Stimulated activated memory B cell treated with anti-CD40 and anti-IgM and Interleukin-4, amounts not matched to agents 10 μg/mL and 1 μg/mL and 100 μg/mL, for 72 hours (primary cell): ENCODE data around the gene DPP10.
A peak's percentile ranks its signal among the peaks of the same experiment; 100 is the strongest.

Experiments
- ATAC-seq: fragments of 150-1000 bp; cut with Tn5 transposase; 2 replicates; pipeline ENCODE4 v1.10.0; 2021
- H3K27ac Mint-ChIP-seq: one replicate; pipeline ENCODE4 v1.8.0; 2022; ENCODE audit warnings: mild to moderate bottlenecking, mixed read lengths
- H3K27me3 Mint-ChIP-seq: one replicate; pipeline ENCODE4 v1.8.0; 2022; ENCODE audit warnings: mixed read lengths
- H3K36me3 Mint-ChIP-seq: one replicate; pipeline ENCODE4 v1.8.0; 2022; ENCODE audit warnings: mixed read lengths
- H3K4me1 Mint-ChIP-seq: one replicate; pipeline ENCODE4 v1.8.0; 2022; ENCODE audit warnings: mixed read lengths
- H3K4me3 Mint-ChIP-seq: one replicate; pipeline ENCODE4 v1.8.0; 2022; ENCODE audit warnings: mild to moderate bottlenecking, moderate library complexity, mixed read lengths
- H3K9me3 Mint-ChIP-seq: one replicate; pipeline ENCODE4 v1.8.0; 2022; ENCODE audit warnings: mixed read lengths

Gene DPP10

DNA sequence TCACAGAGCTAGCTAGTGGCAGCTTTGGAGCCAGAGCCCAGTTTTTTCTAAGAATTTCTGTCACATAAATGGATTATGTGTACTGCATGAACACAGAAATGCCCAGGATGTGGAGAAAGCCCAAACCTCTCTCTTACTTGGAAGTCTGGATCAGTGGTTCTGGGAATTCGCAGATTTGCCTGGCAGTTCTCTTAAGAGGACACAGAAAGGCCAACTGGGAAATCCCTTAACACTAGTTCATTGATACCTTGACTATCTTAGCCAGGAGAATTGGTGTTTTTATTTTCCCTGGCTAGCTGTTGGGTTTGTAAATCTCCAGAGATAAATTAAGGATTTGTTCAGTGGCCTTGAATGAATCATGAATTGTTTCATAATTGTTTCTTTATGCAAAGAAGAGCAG lies 95.3 kb downstream of the DPP10 start:
- H3K4me1 Mint-ChIP-seq: peaks cover 13% of the 10 kb centered on the region
- H3K36me3 Mint-ChIP-seq: no peaks in the 10 kb centered on the region
- no peak overlapping the region for H3K4me3 Mint-ChIP-seq
- H3K27ac Mint-ChIP-seq: no peak overlapping the region
- peaks cover 28% of the 10 kb centered on the region for H3K27me3 Mint-ChIP-seq
- no peak for ATAC-seq
- H3K9me3 Mint-ChIP-seq: no peaks in the 10 kb centered on the region

DNA sequence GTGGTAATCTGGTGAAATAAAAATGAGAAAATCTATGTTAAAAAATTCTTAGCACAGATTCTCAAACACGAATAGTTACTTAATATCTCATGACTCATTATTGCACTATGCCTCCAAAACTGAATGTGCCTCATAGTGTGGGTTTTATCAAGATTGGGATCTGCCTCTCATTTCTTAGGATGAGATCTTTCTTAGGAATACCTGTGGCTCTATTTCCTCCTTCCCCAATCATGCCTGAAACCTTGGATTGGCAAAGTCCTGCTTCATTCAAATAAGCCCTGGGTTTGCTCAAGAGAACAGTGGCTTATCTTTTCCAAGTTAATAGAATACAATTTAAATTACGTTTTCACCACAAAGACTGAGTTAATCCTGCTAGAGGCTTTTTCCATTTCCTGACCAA lies 100.3 kb downstream of the DPP10 start:
- ATAC-seq: no peak
- Mint-ChIP-seq H3K36me3 (no peaks in the 10 kb centered on the region), H3K4me1 (no peaks in the 10 kb centered on the region), H3K27me3 (peaks cover 23% of the 10 kb centered on the region), H3K9me3 (no peaks in the 10 kb centered on the region), H3K4me3 (no peak overlapping the region), H3K27ac (no peak overlapping the region)

DNA sequence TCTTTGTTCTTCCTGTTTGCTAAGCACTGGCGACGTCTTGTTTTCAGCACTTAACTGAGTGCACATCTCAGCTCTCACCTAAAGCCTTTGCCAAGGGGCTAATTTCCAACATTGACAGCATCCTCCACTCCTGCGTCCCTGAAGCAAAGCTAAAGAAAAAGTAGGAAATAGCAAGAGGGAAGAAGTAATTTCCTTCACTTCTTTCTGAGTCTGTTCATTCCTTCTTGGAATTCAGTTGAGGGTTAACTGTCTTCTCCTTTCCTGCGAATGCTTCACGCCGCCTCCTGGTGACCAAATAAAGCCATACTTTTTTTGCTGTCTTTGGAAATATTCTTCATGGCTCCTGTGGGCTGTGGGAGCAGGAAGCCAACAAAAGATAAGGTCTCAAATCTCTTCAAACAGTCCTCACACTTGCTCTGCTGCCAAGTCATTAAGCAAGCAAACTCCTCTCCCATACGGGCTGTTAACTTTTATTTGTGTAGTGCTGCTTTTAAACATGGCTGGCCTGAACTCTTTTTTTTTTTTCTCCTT lies 100.9 kb downstream of the DPP10 start:
- Mint-ChIP-seq H3K4me3 (no peak overlapping the region), H3K27me3 (peaks cover 28% of the 10 kb centered on the region), H3K36me3 (no peaks in the 10 kb centered on the region), H3K4me1 (no peaks in the 10 kb centered on the region), H3K27ac (no peak overlapping the region), H3K9me3 (no peaks in the 10 kb centered on the region)
- ATAC-seq: no peak

DNA sequence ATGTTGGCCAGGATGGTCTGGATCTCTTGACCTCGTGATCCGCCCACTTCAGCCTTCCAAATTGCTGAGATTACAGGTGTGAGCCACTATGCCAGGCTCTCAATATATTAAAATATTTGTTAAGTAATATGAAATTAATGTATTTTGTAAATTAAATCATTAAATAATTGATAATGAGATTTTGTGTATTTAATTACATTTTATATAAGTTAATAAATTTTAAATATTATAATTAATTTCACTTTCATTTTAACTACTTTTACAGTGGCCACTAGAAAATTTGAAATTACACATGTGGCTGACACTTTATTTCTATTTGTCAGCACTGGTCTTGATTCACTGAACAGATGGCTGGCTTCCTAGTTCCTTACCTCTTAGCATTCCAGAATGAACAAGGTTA lies 102.6 kb downstream of the DPP10 start:
- ATAC-seq: no peak
- Mint-ChIP-seq H3K36me3 (no peaks in the 10 kb centered on the region), H3K27ac (no peak overlapping the region), H3K27me3 (peaks cover 38% of the 10 kb centered on the region), H3K9me3 (no peaks in the 10 kb centered on the region), H3K4me1 (no peaks in the 10 kb centered on the region), H3K4me3 (no peak overlapping the region)

DNA sequence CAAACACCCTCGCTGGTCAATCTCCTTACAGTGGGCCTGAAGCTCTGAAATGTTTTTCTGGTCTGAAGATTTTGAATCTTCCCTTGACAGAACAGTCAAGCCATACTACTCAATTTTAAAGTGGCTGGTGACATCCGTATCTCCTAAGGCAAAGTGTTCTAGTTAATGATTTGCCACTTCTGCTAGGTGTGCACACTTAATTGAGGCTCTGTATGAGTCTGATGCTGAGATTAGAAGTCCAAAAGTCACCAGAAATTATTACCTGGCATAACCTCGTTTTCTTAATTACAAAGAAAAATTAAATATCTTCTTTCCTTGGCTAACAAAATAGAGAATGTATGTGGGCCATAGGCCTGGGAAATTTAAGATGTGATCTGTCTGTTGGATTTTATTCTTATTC lies 104.1 kb downstream of the DPP10 start:
- no peaks in the 10 kb centered on the region for H3K9me3 Mint-ChIP-seq
- no peak overlapping the region for H3K4me3 Mint-ChIP-seq
- peaks cover 38% of the 10 kb centered on the region for H3K27me3 Mint-ChIP-seq
- no peak overlapping the region for H3K27ac Mint-ChIP-seq
- H3K4me1 Mint-ChIP-seq: no peaks in the 10 kb centered on the region
- no peaks in the 10 kb centered on the region for H3K36me3 Mint-ChIP-seq
- no peak for ATAC-seq

DNA sequence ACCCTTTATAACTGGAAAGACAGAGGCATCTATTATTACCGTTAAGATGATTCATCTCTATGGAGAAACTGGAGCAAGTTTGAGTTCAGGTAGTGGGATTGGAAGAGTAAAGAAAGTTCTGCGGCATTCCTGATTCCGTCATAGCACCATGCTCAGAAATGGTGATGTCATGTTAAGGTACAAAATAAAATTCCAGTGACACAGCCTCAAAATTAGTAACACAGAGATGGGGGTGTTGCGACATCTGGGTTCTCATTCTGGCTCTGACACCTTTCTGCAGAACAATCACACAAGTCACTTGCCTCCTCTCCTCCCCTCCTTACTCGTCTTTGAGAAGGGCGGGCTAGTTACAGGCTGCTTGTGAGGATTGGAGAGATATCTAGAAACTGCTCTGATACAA lies 105.7 kb downstream of the DPP10 start:
- Mint-ChIP-seq H3K4me3 (no peak overlapping the region), H3K36me3 (no peaks in the 10 kb centered on the region), H3K9me3 (no peaks in the 10 kb centered on the region), H3K4me1 (no peaks in the 10 kb centered on the region), H3K27me3 (peaks cover 44% of the 10 kb centered on the region), H3K27ac (no peak overlapping the region)
- ATAC-seq: no peak

DNA sequence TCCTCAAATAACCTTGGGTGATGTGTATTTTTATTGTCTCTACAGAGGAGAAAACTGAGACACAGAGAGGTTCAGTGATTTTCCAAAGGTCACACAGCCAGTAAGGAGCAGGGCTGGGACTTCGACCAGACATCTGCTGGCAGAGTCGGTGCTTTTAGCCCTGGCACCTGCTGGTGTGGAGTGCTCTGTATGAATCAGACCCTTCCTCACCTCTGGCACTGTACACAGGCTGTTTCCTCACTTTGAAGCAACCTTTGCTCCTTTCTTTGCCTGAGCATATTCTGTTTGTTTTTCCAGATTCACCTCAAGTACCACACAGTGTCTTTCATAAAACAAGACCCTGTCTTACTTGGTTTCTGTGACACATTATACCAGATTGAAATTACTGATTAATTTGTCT lies 107.9 kb downstream of the DPP10 start:
- no peak for ATAC-seq
- Mint-ChIP-seq H3K4me1 (no peaks in the 10 kb centered on the region), H3K36me3 (no peaks in the 10 kb centered on the region), H3K27ac (no peak overlapping the region), H3K4me3 (no peak overlapping the region), H3K9me3 (no peaks in the 10 kb centered on the region), H3K27me3 (peaks cover 39% of the 10 kb centered on the region)

DNA sequence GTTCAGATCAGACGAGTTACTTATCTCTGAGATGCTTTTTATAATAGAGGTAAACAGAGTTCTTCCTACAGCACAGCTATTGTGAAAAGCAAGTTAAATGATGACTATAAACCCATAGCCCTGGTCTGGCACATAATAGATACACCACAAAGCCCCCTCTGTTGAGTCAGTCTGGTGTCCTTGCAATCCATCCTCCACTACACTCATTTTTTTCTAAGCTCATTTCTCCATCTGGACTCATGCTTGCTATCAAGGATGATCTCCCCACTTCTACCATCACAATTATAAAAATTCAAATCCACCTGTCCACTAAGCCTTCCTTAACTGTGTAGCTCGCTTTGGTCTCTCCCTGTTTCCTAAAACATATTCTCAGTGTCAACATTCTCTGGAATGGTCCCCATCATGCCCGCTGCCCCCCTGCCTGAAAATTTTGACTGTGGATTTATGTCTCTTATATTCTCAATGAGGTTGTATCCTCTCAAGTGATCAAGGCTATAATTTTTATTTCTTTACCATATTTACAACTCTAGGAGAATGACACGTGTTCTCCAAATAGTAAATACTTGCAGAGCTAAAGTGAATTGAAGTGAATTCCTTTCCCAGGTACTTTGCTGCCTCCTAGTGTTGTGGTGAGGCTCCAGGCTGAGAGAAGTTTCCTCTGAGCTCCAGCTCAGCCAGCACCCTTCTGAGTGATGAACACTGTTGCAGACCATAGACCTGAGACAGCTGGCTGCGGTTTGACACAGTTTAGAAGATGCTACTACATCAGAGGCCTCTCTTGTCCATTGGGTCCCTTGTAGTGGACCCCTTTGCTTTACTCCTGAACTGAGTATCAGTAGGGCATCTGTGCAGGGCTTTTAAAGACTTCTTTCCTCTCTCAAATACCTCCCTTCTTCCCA lies 108.7 kb downstream of the DPP10 start:
- ATAC-seq: peak; percentile 42
- Mint-ChIP-seq H3K27me3 (peaks cover 46% of the 10 kb centered on the region), H3K27ac (no peak overlapping the region), H3K9me3 (no peaks in the 10 kb centered on the region), H3K36me3 (no peaks in the 10 kb centered on the region), H3K4me1 (no peaks in the 10 kb centered on the region), H3K4me3 (no peak overlapping the region)

DNA sequence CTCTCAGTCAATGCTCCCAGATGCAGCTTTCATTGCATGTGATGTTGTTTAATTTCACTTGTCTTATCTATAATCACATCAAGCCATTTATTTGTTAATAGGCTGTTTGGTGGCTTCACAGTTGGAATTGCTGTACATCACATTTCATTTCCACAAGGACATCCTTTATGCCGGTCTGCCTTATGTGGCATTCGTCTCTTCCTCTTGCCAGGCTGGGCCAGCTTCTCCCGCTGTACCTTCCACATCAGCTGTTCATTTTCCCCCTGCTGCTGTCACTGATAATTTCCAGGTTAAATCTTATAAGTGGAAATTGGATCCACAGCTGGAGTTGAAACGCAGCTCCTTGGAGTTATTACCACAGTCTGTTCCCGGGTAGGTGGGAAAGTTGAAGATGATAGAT lies 110.6 kb downstream of the DPP10 start:
- ATAC-seq: no peak
- H3K27ac Mint-ChIP-seq: no peak overlapping the region
- no peak overlapping the region for H3K4me3 Mint-ChIP-seq
- peaks cover 40% of the 10 kb centered on the region for H3K27me3 Mint-ChIP-seq
- H3K4me1 Mint-ChIP-seq: no peaks in the 10 kb centered on the region
- H3K36me3 Mint-ChIP-seq: no peaks in the 10 kb centered on the region
- H3K9me3 Mint-ChIP-seq: no peaks in the 10 kb centered on the region

DNA sequence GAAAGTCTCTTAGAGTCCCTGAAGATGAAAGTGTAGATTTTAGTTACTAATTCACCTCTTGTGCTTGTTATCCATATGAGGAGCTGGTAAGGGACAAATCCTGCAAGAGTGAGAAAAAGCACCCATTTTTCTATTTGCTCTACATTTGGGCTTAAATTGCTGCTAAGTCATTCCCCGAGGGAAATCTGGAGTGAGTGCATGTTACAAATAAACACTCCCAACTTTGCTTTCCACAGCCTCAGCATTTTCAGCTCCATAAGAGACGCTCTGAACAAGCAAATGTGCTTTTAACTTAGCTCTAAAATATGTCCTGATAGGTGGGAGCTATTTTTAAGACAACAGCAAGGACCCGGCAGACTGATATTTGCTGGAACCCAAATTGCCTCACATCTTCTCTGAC lies 126.7 kb downstream of the DPP10 start:
- H3K4me1 Mint-ChIP-seq: no peaks in the 10 kb centered on the region
- H3K36me3 Mint-ChIP-seq: no peaks in the 10 kb centered on the region
- H3K4me3 Mint-ChIP-seq: no peak overlapping the region
- no peak for ATAC-seq
- no peak overlapping the region for H3K27ac Mint-ChIP-seq
- H3K9me3 Mint-ChIP-seq: no peaks in the 10 kb centered on the region
- peaks cover 8% of the 10 kb centered on the region for H3K27me3 Mint-ChIP-seq

DNA sequence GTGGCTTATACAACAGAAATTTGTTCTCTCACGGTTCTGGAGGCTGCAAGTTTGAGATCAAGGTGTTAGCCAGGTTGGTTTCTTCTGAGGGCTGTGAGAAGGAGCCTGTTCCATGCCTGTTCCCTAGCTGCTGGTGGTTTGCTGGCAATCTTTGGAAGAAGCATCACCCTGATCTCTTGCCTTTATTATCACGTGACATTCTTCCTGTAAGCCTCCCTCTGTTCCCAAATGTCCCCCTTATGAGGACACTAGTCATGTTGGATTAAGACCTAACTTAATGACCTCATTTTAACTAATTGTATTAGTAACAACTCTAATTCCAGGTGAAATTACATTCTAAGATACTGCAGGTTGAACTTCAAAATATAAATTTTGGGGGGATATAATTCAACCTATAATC lies 135.2 kb downstream of the DPP10 start:
- H3K27me3 Mint-ChIP-seq: peaks cover 11% of the 10 kb centered on the region
- no peak overlapping the region for H3K4me3 Mint-ChIP-seq
- H3K27ac Mint-ChIP-seq: no peak overlapping the region
- H3K9me3 Mint-ChIP-seq: no peaks in the 10 kb centered on the region
- no peaks in the 10 kb centered on the region for H3K36me3 Mint-ChIP-seq
- no peaks in the 10 kb centered on the region for H3K4me1 Mint-ChIP-seq
- no peak for ATAC-seq

DNA sequence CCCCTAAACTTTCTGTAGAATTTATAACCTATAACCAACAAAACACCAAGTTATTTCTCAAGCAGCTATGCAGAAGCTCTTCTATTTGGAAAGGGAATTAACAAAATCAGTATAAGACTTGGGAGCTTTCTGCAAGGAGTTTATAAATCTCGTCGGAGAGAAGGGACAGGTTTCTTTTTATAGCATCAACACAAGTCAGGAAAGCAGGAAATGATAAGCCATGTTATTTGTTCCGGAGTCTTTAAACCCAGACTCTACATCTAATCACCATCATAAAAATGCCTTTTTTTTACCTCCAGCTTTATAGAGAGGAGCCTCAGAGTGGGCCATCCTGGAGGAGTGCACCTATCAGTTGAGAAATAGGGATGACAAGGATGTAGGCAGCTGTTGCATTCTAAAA lies 137.1 kb downstream of the DPP10 start:
- peaks cover 8% of the 10 kb centered on the region for H3K27me3 Mint-ChIP-seq
- no peak overlapping the region for H3K4me3 Mint-ChIP-seq
- no peaks in the 10 kb centered on the region for H3K9me3 Mint-ChIP-seq
- H3K36me3 Mint-ChIP-seq: no peaks in the 10 kb centered on the region
- no peaks in the 10 kb centered on the region for H3K4me1 Mint-ChIP-seq
- H3K27ac Mint-ChIP-seq: no peak overlapping the region
- no peak for ATAC-seq

DNA sequence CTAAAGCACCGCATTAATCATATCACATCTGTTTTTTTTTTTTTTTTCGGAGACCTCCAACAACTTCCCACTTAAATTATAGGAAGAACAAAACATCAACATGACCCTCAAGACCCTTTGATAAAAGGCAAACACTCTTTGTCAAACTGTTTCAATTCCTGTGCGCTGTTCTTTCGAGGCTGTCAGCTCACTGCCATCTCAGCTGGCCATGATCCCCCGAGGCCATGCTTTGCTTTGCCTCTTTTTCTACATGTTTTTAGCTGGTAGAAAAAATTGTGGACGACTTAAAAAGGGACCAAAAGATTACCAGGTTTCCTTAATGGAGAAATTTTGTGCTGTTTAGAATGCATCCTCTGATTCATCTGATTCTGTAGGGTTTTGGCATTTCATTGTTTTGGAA lies 138.2 kb downstream of the DPP10 start:
- H3K27ac Mint-ChIP-seq: no peak overlapping the region
- H3K27me3 Mint-ChIP-seq: no peaks in the 10 kb centered on the region
- no peaks in the 10 kb centered on the region for H3K4me1 Mint-ChIP-seq
- H3K4me3 Mint-ChIP-seq: no peak overlapping the region
- no peak for ATAC-seq
- no peaks in the 10 kb centered on the region for H3K9me3 Mint-ChIP-seq
- no peaks in the 10 kb centered on the region for H3K36me3 Mint-ChIP-seq

DNA sequence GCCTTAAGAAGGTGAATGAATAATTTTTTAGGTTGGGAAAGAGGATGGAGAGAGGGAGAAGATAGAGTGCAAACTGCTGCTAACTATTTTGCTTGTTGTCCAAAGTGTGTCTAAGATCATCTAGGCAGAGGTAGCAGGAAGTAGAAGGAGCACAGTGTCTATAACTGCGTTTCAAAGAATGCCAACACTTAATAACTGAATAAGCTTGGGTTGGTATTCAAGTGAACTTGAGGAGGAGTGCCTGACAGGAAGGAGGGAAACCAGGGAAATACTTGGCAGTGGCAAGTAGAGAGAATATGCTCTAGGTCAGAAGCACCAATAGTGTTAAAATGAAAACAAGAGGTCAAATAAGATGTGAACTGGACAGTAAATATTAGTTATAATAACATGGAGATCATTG lies 155.9 kb downstream of the DPP10 start:
- no peak overlapping the region for H3K4me3 Mint-ChIP-seq

DNA sequence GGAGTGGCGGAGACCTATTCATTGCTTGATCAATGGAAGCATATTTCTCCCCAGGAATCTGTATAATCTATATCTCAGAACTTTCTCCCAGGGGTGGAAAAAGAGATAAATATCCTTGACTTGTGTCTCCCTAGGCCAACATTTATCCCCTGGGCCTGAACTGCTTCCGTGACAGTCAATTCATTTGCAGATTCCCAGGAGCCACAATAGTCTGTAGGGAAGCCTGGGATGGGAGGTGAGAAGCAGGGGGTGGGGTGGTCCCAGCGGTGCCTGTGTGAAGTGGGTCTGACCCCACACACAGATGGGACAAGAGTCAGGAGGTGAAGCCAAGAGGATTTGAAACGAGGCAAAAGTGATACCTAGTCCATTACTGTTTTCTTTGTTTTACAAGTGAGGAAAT lies 166.8 kb downstream of the DPP10 start:
- H3K27me3 Mint-ChIP-seq: no peaks in the 10 kb centered on the region
- no peak overlapping the region for H3K4me3 Mint-ChIP-seq
- peaks cover 3% of the 10 kb centered on the region for H3K9me3 Mint-ChIP-seq
- no peak for ATAC-seq
- no peak overlapping the region for H3K27ac Mint-ChIP-seq
- no peaks in the 10 kb centered on the region for H3K36me3 Mint-ChIP-seq
- no peaks in the 10 kb centered on the region for H3K4me1 Mint-ChIP-seq

More for the DNA sequence above, 155.9 kb downstream of the DPP10 start:
- H3K27ac Mint-ChIP-seq: no peak overlapping the region
- H3K36me3 Mint-ChIP-seq: no peaks in the 10 kb centered on the region
- no peak for ATAC-seq
- no peaks in the 10 kb centered on the region for H3K27me3 Mint-ChIP-seq
- H3K9me3 Mint-ChIP-seq: no peaks in the 10 kb centered on the region
- no peaks in the 10 kb centered on the region for H3K4me1 Mint-ChIP-seq

DNA sequence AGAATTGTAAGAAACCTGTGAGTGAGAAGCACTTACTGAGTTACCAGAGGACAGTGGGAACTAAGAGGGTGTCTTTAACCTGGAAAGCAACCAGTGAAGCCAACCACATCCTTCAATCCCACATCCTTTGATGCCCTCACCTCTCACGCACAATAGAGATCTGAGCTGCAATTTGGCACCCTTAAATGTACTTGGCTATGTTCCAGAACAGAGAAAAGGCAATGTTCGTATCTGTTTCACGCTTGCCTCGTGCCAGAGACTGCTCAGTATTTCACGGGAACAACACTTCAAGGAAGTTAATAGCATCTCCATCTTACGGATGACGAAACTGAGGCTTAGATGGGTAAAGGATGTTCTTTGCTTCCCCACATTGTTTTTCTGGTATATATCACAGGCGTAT lies 167.4 kb downstream of the DPP10 start:
- no peak overlapping the region for H3K27ac Mint-ChIP-seq
- H3K4me1 Mint-ChIP-seq: no peaks in the 10 kb centered on the region
- no peak overlapping the region for H3K4me3 Mint-ChIP-seq
- peaks cover 3% of the 10 kb centered on the region for H3K9me3 Mint-ChIP-seq
- H3K36me3 Mint-ChIP-seq: no peaks in the 10 kb centered on the region
- no peaks in the 10 kb centered on the region for H3K27me3 Mint-ChIP-seq
- ATAC-seq: no peak
